ENCODE results near the gene AGBL3. TPM values are rescaled to one million over a fixed set of nuclear protein-coding genes. Genes with fewer than 3 reads are reported as not detected.

The AGBL3 gene
- polyA plus RNA-seq, 2 of the 4 experiments (the other 2 are of a cell fraction) = 2.2 to 4.3 TPM

- TF ChIP-seq BCL3 (IDR thresholded peaks at IDR 0.05) = no peak
Measured at GRCh38 chr7:135165862-135166261, 179.6 kb downstream of the AGBL3 start (continued).

GRCh38 chr7:135166338-135166990 lies 180.2 kb downstream of the AGBL3 start:
- TF ChIP-seq JUN (IDR thresholded peaks at IDR 0.05) = no peak
- FAIRE-seq (no peak), ATAC-seq (no peak), DNase-seq (ENCODE audit: low read depth in 1 of 2, low spot score in 1 of 2) (no peak)
- 94% methylated on average over 17 of the region's 18 CpGs for WGBS (ENCODE audit: missing lambda C conversion rate)
- Histone ChIP-seq H3K4me2 (no peak overlapping the region), H3K4me1 (peaks cover 13% of the 10 kb centered on the region), H3K9me3 (peaks cover 13% of the 10 kb centered on the region; the same call in 1 of the 3 replicates), H3K27ac (no peak overlapping the region), H3K4me3 (no peak overlapping the region)
- ChIA-PET POLR2A (no interaction called here), CTCF (interaction anchor here (0.7 to 1.8 kb wide), 7 partner anchors 9 to 477 kb away, joined by 3 to 6 read pairs (median 5); partner anchors contain the start of gene AGBL3)

- H3K4me3 ChIP-seq = no peak overlapping the region
- 90% methylated on average over 12 of the region's 12 CpGs for WGBS (ENCODE audit: missing lambda C conversion rate)
Measured at GRCh38 chr7:135167365-135167917, 181.1 kb downstream of the AGBL3 start.

GRCh38 chr7:135168001-135168400 lies 181.7 kb downstream of the AGBL3 start:
- ChIA-PET CTCF (interaction anchor here (1.1 to 3.7 kb wide), 3 partner anchors 9 to 534 kb away, joined by 3 to 31 read pairs (median 6); partner anchors contain the start of gene TMEM140), POLR2A (no interaction called here)
- Histone ChIP-seq H3K4me2 (peak overlapping the region; percentile 94), H3K9me3 (no peaks in the 10 kb centered on the region), H3K27ac (peak overlapping the region in 1 of 2 experiments; percentile 99; a peak in 3 of 6 replicates), H3K4me3 (no peak overlapping the region), H3K4me1 (peaks cover 25% of the 10 kb centered on the region)
- ATAC-seq = no peak
- no peak for DNase-seq (ENCODE audit: low read depth in 1 of 2, low spot score in 1 of 2)
- no peak for TF ChIP-seq TFCP2L1 (CRISPR knock-in tag; IDR thresholded peaks at IDR 0.05)
- TF ChIP-seq ELK1 (IDR thresholded peaks at IDR 0.05; ENCODE audit: low read depth, low read length) = no peak
- FAIRE-seq = no peak
- WGBS (ENCODE audit: missing lambda C conversion rate) = 68% methylated on average over 6 of the region's 9 CpGs

More at GRCh38 chr7:135167365-135167917, 181.1 kb downstream of the AGBL3 start:
- H3K4me2 ChIP-seq = no peak overlapping the region
- no peak for DNase-seq (ENCODE audit: low read depth in 1 of 2, low spot score in 1 of 2)
- no peak for ATAC-seq
- no peak for TF ChIP-seq SMC3 (IDR thresholded peaks at IDR 0.05)
- no peak for TF ChIP-seq MAZ (IDR thresholded peaks at IDR 0.05; ENCODE audit: borderline replicate concordance, low read depth, low read length)
- TF ChIP-seq MAX (IDR thresholded peaks at IDR 0.05) = no peak
- no peak for TF ChIP-seq HES2 (IDR thresholded peaks at IDR 0.05)
- TF ChIP-seq EHMT2 (IDR thresholded peaks at IDR 0.05; ENCODE audit: low read depth) = no peak
- no peak for TF ChIP-seq SREBF2 (IDR thresholded peaks at IDR 0.05)
- TF ChIP-seq TP53 (CRISPR knock-in tag; IDR thresholded peaks at IDR 0.05) = no peak
- no peak for TF ChIP-seq JUN (IDR thresholded peaks at IDR 0.05)
- TF ChIP-seq MAFK (IDR thresholded peaks at IDR 0.05; ENCODE audit: partially characterized antibody) = no peak
- no peak for TF ChIP-seq ZC3H11A (IDR thresholded peaks at IDR 0.05)
- no peak for TF ChIP-seq USF2 (IDR thresholded peaks at IDR 0.05)
- no peak for TF ChIP-seq NFE2L2 (conservative IDR thresholded peaks at IDR 0.05; ENCODE audit: low read length)
- TF ChIP-seq BHLHE40 (IDR thresholded peaks at IDR 0.05; ENCODE audit: low read depth, low read length) = no peak
- no peak for TF ChIP-seq RCOR1 (IDR thresholded peaks at IDR 0.05; ENCODE audit: low read depth, low read length)
- POLR2A ChIA-PET = no interaction called here
- peaks cover 20% of the 10 kb centered on the region for H3K4me1 ChIP-seq
- no peak overlapping the region for H3K27ac ChIP-seq
- no peak for FAIRE-seq
- CTCF ChIA-PET = interaction anchor here (0.9 to 3.7 kb wide), 4 partner anchors 8 to 534 kb away, joined by 3 to 31 read pairs (median 4); partner anchors contain the start of gene TMEM140
- H3K9me3 ChIP-seq = peaks cover 5% of the 10 kb centered on the region; the same call in 1 of the 3 replicates
